ENCODE results near the gene CHIT1. TPM values are rescaled to one million over a fixed set of nuclear protein-coding genes. Genes with fewer than 3 reads are reported as not detected.
"Not testable (repeated sequence)": the region's sequence is repeated elsewhere in the genome, so short reads cannot be mapped to it uniquely, and the experiment has no call there.

Gene CHIT1
- total RNA-seq, 1 experiment from 2014 or later: not detected

DNA sequence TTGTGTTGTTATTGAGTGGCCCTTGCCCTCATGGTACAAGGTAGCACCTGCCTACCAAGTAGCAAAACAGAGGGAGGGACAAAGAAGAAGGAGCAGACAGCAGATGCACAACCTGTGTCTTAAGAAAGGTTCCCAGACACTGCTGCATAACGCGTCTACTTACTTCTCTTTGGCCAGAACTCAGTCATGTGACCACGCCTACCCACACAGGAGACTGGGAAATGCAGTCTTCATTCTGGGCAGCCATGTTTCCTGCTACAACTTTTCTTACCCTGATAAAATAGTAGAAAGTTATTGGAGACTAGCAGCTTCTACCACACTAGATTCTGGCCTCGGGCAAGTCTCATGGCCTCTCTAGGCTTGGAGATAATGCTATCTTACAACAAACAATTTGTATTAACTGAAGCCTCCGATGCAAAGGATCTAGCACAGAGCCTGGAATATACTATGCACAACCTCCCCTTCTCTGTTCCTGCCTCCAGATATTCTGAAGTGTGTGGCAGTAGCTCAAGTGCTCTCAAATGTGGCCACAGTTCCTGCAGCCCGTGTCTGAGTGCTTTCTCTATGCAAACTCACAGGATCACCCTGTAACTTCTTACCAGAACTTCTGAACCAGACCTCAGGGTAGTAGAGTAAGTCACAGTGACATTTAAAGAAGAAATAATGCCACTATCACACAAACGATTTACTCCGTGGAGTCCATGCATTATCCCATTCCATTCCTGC lies 41.7 kb upstream of the CHIT1 start:
- peaks cover 12% of the 10 kb centered on the region for H3K4me1 ChIP-seq (replicated peaks)
- no peak overlapping the region for H3K4me3 ChIP-seq
- no peak overlapping the region for H3K27ac ChIP-seq
- no peak for DNase-seq (ENCODE audit: low read depth in 1 of 2, low spot score in 2 of 2)
- no peaks in the 10 kb centered on the region for H3K36me3 ChIP-seq
- no peaks in the 10 kb centered on the region for H3K9me3 ChIP-seq (replicated peaks)
- H3K27me3 ChIP-seq (replicated peaks): no peaks in the 10 kb centered on the region

- Histone ChIP-seq H3K27ac (no peak overlapping the region), H3K4me3 (no peak overlapping the region), H3K9me3 (replicated peaks) (no peaks in the 10 kb centered on the region), H3K36me3 (no peaks in the 10 kb centered on the region), H3K27me3 (replicated peaks) (peaks cover under 1% of the 10 kb centered on the region; the same call in 1 of the 2 replicates), H3K4me1 (replicated peaks) (peaks cover 12% of the 10 kb centered on the region)
- DNase-seq (ENCODE audit: low read depth in 1 of 2, low spot score in 2 of 2): no peak
These were observed 41.0 kb upstream of the CHIT1 start for GRCh38 chr1:203270448-203270847.

- Histone ChIP-seq H3K27ac (no peak overlapping the region), H3K4me1 (replicated peaks) (peaks cover 12% of the 10 kb centered on the region), H3K4me3 (no peak overlapping the region), H3K27me3 (replicated peaks) (peaks cover 8% of the 10 kb centered on the region), H3K9me3 (replicated peaks) (no peaks in the 10 kb centered on the region), H3K36me3 (no peaks in the 10 kb centered on the region)
- no peak for DNase-seq (ENCODE audit: low read depth in 1 of 2, low spot score in 2 of 2)
These were observed 40.2 kb upstream of the CHIT1 start for GRCh38 chr1:203269654-203270020.

- H3K27ac ChIP-seq: no peak overlapping the region
- no peak overlapping the region for H3K4me3 ChIP-seq
- H3K36me3 ChIP-seq: no peaks in the 10 kb centered on the region
- H3K9me3 ChIP-seq (replicated peaks): no peaks in the 10 kb centered on the region
- DNase-seq (ENCODE audit: low read depth in 1 of 2, low spot score in 2 of 2): peak in 1 of 2 experiments; percentile 46
- H3K27me3 ChIP-seq (replicated peaks): peaks cover 10% of the 10 kb centered on the region
- H3K4me1 ChIP-seq (replicated peaks): peaks cover 12% of the 10 kb centered on the region
These were observed 39.6 kb upstream of the CHIT1 start for GRCh38 chr1:203268901-203269653.

- peaks cover 7% of the 10 kb centered on the region for H3K4me1 ChIP-seq (replicated peaks)
- peaks cover 10% of the 10 kb centered on the region for H3K27me3 ChIP-seq (replicated peaks)
- no peak for DNase-seq (ENCODE audit: low read depth in 1 of 2, low spot score in 2 of 2)
- H3K27ac ChIP-seq: no peak overlapping the region
- peak overlapping the region; percentile 48 for H3K4me3 ChIP-seq
- H3K36me3 ChIP-seq: no peaks in the 10 kb centered on the region
- no peaks in the 10 kb centered on the region for H3K9me3 ChIP-seq (replicated peaks)
These were observed 38.4 kb upstream of the CHIT1 start for GRCh38 chr1:203267912-203268311.

DNA sequence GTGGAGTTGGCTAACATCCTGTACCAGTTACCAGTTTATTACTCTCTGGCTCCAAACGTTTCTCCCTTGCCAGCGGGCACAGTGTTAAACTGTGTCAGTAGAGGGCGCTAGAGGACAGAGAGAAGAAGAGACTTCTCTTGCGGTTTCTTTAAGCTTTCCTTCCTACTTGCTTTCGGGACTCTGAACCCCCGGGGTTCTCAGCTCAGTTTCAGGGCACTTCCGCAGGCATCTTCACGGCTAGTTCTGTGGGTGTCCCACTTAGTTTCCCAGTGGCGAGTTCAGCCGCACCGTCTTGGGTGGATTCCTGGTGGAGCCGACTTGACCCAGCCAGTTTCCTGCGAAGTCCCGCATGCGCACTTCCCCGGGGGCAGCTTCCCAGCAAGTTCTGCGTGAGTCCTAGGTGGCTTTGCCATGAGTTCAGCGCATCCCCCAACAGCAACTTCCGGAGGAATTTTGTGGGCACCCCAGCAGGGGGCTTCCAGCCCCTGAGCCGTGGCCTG lies 37.9 kb upstream of the CHIT1 start:
- no peaks in the 10 kb centered on the region for H3K36me3 ChIP-seq
- no peaks in the 10 kb centered on the region for H3K9me3 ChIP-seq (replicated peaks)
- peak overlapping the region; percentile 48 for H3K4me3 ChIP-seq
- H3K27me3 ChIP-seq (replicated peaks): peaks cover 10% of the 10 kb centered on the region
- no peak overlapping the region for H3K27ac ChIP-seq
- H3K4me1 ChIP-seq (replicated peaks): peaks cover 4% of the 10 kb centered on the region; the same call in 1 of the 2 replicates
- peak; percentile 82 to 94 for DNase-seq (ENCODE audit: low read depth in 1 of 2, low spot score in 2 of 2)

DNA sequence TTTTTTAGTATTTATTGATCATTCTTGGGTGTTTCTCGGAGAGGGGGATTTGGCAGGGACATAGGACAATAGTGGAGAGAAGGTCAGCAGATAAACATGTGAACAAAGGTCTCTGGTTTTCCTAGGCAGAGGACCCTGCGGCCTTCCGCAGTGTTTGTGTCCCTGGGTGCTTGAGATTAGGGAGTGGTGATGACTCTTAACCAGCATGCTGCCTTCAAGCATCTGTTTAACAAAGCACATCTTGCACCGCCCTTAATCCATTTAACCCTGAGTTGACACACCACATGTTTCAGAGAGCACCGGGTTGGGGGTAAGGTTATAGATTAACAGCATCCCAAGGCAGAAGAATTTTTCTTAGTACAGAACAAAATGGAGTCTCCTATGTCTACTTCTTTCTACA lies 36.7 kb upstream of the CHIT1 start:
- not testable (repeated sequence) for H3K36me3 ChIP-seq; H3K4me1 ChIP-seq (replicated peaks); H3K9me3 ChIP-seq (replicated peaks); H3K27ac ChIP-seq; H3K4me3 ChIP-seq; DNase-seq (ENCODE audit: low read depth in 1 of 2, low spot score in 2 of 2)
- peaks cover 14% of the 10 kb centered on the region for H3K27me3 ChIP-seq (replicated peaks)

DNA sequence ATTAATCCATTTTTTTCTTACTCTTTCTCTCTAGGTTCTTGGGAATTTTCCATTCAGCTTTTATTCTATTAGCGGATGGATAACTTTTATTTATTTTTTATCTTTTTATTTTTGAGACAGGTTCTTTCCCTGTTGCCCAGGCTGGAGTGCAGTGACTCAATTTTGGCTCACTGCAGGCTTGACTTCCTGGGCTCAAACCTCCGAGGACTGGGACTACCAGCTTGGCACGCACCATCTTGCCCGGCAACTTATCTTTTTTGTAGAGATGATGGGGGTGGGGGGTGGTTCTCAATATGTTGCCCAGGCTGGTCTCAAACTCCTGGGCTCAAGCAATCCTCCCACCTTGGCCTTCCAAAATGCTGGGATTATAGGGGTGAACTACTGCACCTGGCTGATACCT lies 36.1 kb upstream of the CHIT1 start:
- no peak for DNase-seq (ENCODE audit: low read depth in 1 of 2, low spot score in 2 of 2)
- H3K27me3 ChIP-seq (replicated peaks): peaks cover 15% of the 10 kb centered on the region
- H3K36me3 ChIP-seq: no peaks in the 10 kb centered on the region
- H3K9me3 ChIP-seq (replicated peaks): no peaks in the 10 kb centered on the region
- no peak overlapping the region for H3K4me3 ChIP-seq
- no peak overlapping the region for H3K27ac ChIP-seq
- peaks cover 4% of the 10 kb centered on the region; the same call in 1 of the 2 replicates for H3K4me1 ChIP-seq (replicated peaks)

DNA sequence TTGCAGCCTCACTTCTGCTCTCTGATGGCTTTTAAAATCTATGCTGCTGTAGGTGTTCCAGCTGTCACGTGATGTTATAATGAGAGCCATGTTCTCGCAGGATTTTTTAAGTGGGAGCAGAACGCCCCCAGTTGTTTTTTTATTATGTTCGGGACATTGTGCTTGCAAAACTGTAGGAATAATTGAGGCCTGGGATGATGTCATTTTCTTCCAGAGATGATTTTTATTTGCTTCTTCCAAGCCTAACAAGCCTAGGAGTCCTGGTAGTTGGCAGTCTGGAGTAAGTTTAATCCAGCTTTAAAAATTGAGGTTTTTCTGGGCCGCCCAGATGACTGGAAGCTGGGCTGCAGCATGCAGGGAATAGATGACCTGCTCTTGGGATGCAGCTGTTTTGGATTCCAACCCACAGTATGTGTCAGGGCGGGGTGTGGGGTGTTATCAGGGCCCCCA lies 34.6 kb upstream of the CHIT1 start:
- Histone ChIP-seq H3K4me1 (replicated peaks) (peaks cover 4% of the 10 kb centered on the region; the same call in 1 of the 2 replicates), H3K27me3 (replicated peaks) (peaks cover 18% of the 10 kb centered on the region), H3K4me3 (no peak overlapping the region), H3K27ac (no peak overlapping the region), H3K36me3 (no peaks in the 10 kb centered on the region), H3K9me3 (replicated peaks) (no peaks in the 10 kb centered on the region)
- no peak for DNase-seq (ENCODE audit: low read depth in 1 of 2, low spot score in 2 of 2)

DNA sequence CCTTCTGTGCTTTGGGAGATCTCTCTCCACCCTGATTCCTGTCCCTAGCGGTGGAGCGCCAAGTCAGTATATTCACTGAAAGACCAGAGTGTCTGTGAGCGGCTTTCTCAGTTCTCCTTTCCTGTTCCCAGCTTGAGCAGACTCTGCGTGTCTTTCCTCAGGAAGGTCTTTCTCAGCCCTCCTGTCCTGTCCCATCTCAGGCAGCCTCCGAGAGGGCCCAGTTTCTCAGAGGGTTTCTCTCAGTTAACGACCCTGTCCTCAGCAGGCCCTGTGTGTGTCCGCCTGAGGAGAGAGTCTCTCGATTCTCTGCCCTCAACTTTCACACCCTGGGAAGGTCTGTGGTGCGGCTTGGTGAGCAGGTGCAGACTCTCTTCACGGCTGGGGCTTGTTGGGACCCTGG lies 34.0 kb upstream of the CHIT1 start:
- Histone ChIP-seq H3K4me1 (replicated peaks) (peaks cover 4% of the 10 kb centered on the region; the same call in 1 of the 2 replicates), H3K36me3 (no peaks in the 10 kb centered on the region), H3K4me3 (no peak overlapping the region), H3K27me3 (replicated peaks) (peaks cover 18% of the 10 kb centered on the region), H3K9me3 (replicated peaks) (no peaks in the 10 kb centered on the region), H3K27ac (no peak overlapping the region)
- no peak for DNase-seq (ENCODE audit: low read depth in 1 of 2, low spot score in 2 of 2)

DNA sequence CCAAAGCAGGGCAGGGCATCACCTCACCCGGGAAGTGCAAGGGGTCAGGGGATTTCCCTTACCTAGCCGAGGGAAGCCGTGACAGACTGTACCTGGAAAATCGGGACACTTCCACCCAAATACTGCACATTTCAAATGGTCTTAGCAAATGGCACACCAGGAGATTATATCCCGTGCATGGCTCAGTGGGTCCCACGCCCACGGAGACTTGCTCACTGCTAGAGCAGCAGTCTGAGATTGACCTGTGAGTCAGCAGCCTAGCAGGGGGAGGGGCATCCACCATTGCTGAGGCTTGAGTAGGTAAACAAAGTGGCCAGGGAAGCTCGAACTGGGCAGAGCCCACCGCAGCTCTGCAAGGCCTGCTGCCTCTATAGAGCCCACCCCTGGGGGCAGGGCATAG lies 27.2 kb upstream of the CHIT1 start:
- not testable (repeated sequence) for H3K4me1 ChIP-seq (replicated peaks); DNase-seq (ENCODE audit: low read depth in 1 of 2, low spot score in 2 of 2); H3K4me3 ChIP-seq; H3K27ac ChIP-seq; H3K36me3 ChIP-seq; H3K9me3 ChIP-seq (replicated peaks)
- H3K27me3 ChIP-seq (replicated peaks): peaks cover 23% of the 10 kb centered on the region

- H3K27me3 ChIP-seq (replicated peaks): peaks cover 25% of the 10 kb centered on the region; the same call in 1 of the 2 replicates
- not testable (repeated sequence) for DNase-seq (ENCODE audit: low read depth in 1 of 2, low spot score in 2 of 2); H3K4me3 ChIP-seq; H3K4me1 ChIP-seq (replicated peaks); H3K27ac ChIP-seq; H3K36me3 ChIP-seq; H3K9me3 ChIP-seq (replicated peaks)
These were observed 25.3 kb upstream of the CHIT1 start for GRCh38 chr1:203254782-203255181.

- peaks cover 6% of the 10 kb centered on the region; the same call in 1 of the 2 replicates for H3K9me3 ChIP-seq (replicated peaks)
- no peak overlapping the region for H3K4me3 ChIP-seq
- H3K27ac ChIP-seq: no peak overlapping the region
- H3K27me3 ChIP-seq (replicated peaks): peaks cover 25% of the 10 kb centered on the region; the same call in 1 of the 2 replicates
- H3K4me1 ChIP-seq (replicated peaks): no peaks in the 10 kb centered on the region
- H3K36me3 ChIP-seq: no peaks in the 10 kb centered on the region
- DNase-seq (ENCODE audit: low read depth in 1 of 2, low spot score in 2 of 2): no peak
These were observed 23.2 kb upstream of the CHIT1 start for GRCh38 chr1:203252678-203253077.

GRCh38 chr1:203251466-203251865 lies 22.0 kb upstream of the CHIT1 start:
- H3K4me3 ChIP-seq: no peak overlapping the region
- peaks cover 25% of the 10 kb centered on the region; the same call in 1 of the 2 replicates for H3K27me3 ChIP-seq (replicated peaks)
- peaks cover 6% of the 10 kb centered on the region; the same call in 1 of the 2 replicates for H3K9me3 ChIP-seq (replicated peaks)
- H3K27ac ChIP-seq: no peak overlapping the region
- no peaks in the 10 kb centered on the region for H3K4me1 ChIP-seq (replicated peaks)
- H3K36me3 ChIP-seq: no peaks in the 10 kb centered on the region
- no peak for DNase-seq (ENCODE audit: low read depth in 1 of 2, low spot score in 2 of 2)

Data from SJSA1 (cell line).